Aorta (tissue), 4 donors: ENCODE results near the gene C20orf141. TPM values are rescaled to one million over a fixed set of nuclear protein-coding genes. Genes with fewer than 3 reads are reported as not detected.

Source experiments
- polyA plus RNA-seq, 2 donors: library from polyadenylated mRNA; stranded (reverse); fragments of 200-250 nt; gene quantifications; one replicate each; pipeline ENCODE4 v1.2.3, GENCODE V29; 2013
- total RNA-seq, 2 donors: library from RNA; stranded (reverse); fragmentation: NEBNext Ultra II Directional; extraction: Animal tissue kit (Norgen Biotek cat#: 25700); gene quantifications; one replicate each; pipeline ENCODE4 v1.2.1, GENCODE V29; 2021
- donor health status: healthy with polysubstance abuse.
- donor health status: Bipolar disorder and iron deficiency.
- donor health status: DM: no; HTN: no; CAD: no.
- donor health status: DM: yes; HTN: yes; CAD: no.

C20orf141 gene
- total and polyA plus RNA-seq, 4 donors = not detected

Other genes with a start within 250 kb of the C20orf141 start
- 10 to 100 TPM; 81.6 to 88.3 TPM for gene NOP56, start 162.4 kb upstream of the C20orf141 start, total RNA-seq
- gene NOP56, start 162.4 kb upstream of the C20orf141 start, polyA plus RNA-seq = 100 to 1,000 TPM in 1 of 2 donors, 10 to 100 TPM in 1; 46.8 to 138 TPM
- 10 to 100 TPM; 51.4 to 63.1 TPM for gene IDH3B, start 150.8 kb upstream of the C20orf141 start, total RNA-seq
- 100 to 1,000 TPM in 1 of 2 donors, 10 to 100 TPM in 1; 55.3 to 104 TPM for gene IDH3B, start 150.8 kb upstream of the C20orf141 start, polyA plus RNA-seq
- 10 to 100 TPM; 16.7 to 19.9 TPM for gene EBF4, start 122.2 kb upstream of the C20orf141 start, total RNA-seq
- 10 to 100 TPM; 10.8 to 30.3 TPM for gene EBF4, start 122.2 kb upstream of the C20orf141 start, polyA plus RNA-seq
- gene CPXM1, start 14.4 kb upstream of the C20orf141 start, total RNA-seq = 1 to 10 TPM; 3.4 to 3.7 TPM
- gene CPXM1, start 14.4 kb upstream of the C20orf141 start, polyA plus RNA-seq = under 1 TPM in 1 of 2 donors, not detected in 1; 0.23 TPM
- not detected for gene TMEM239, start 1.4 kb downstream of the C20orf141 start, total RNA-seq
- not detected for gene TMEM239, start 1.4 kb downstream of the C20orf141 start, polyA plus RNA-seq
- 10 to 100 TPM; 28.4 to 50.7 TPM for gene PCED1A, start 25.7 kb downstream of the C20orf141 start, total RNA-seq
- 100 to 1,000 TPM in 1 of 2 donors, 10 to 100 TPM in 1; 19.2 to 178 TPM for gene PCED1A, start 25.7 kb downstream of the C20orf141 start, polyA plus RNA-seq
- 10 to 100 TPM; 29.5 to 51.2 TPM for gene VPS16, start 25.8 kb downstream of the C20orf141 start, total RNA-seq
- 100 to 1,000 TPM in 1 of 2 donors, 1 to 10 TPM in 1; 9.1 to 102 TPM for gene VPS16, start 25.8 kb downstream of the C20orf141 start, polyA plus RNA-seq
- 10 to 100 TPM; 60.2 to 69.7 TPM for gene PTPRA, start 58.5 kb downstream of the C20orf141 start, total RNA-seq
- 10 to 100 TPM; 15.9 to 38.7 TPM for gene PTPRA, start 58.5 kb downstream of the C20orf141 start, polyA plus RNA-seq
- gene GNRH2, start 228.6 kb downstream of the C20orf141 start, total RNA-seq = under 1 TPM in 1 of 2 donors, not detected in 1; 0.49 TPM
- gene GNRH2, start 228.6 kb downstream of the C20orf141 start, polyA plus RNA-seq = under 1 TPM in 1 of 2 donors, not detected in 1; 0.69 TPM
- gene MRPS26, start 231.1 kb downstream of the C20orf141 start, total RNA-seq = 10 to 100 TPM; 19.6 to 23.5 TPM
- 10 to 100 TPM; 34.8 to 50.5 TPM for gene MRPS26, start 231.1 kb downstream of the C20orf141 start, polyA plus RNA-seq